SK-N-SH treated with all-trans-retinoic acid at 6 μM for 48 hours (cell line): ENCODE results near the gene KIF7.
A peak's percentile ranks its signal among the peaks of the same experiment; 100 is the strongest.

Source experiments
- ATAC-seq: fragments of 200-7000 bp; cut with Tn5 transposase; 3 replicates; pipeline ENCODE4 v1.9.1; 2020; ENCODE audit warnings: mild to moderate bottlenecking, moderate library complexity
- ARNTL ChIP-seq: fragments of 450-650 bp; formaldehyde crosslinking; IDR thresholded peaks from 2 replicates; pipeline ENCODE4 v1.5.0; 2020; ENCODE audit warnings: low read depth, mild to moderate bottlenecking, moderate library complexity, borderline replicate concordance
- BACH2 ChIP-seq: fragments of 250-450 bp; sonication (Bioruptor Pico); IDR thresholded peaks from 2 replicates; pipeline ENCODE4 v1.9.0; 2021; ENCODE audit warnings: mild to moderate bottlenecking, borderline replicate concordance
- CREB5 ChIP-seq: fragments of 250-450 bp; sonication (Bioruptor Pico); IDR thresholded peaks from 2 replicates; pipeline ENCODE4 v1.5.1; 2020; ENCODE audit warnings: low read depth, mild to moderate bottlenecking, moderate library complexity
- CSDC2 ChIP-seq: fragments of 250-450 bp; sonication (Bioruptor Pico); IDR thresholded peaks from 2 replicates; pipeline ENCODE4 v1.5.0; 2020; ENCODE audit warnings: mild to moderate bottlenecking, moderate library complexity
- CSRNP3 ChIP-seq: fragments of 250-450 bp; sonication (Bioruptor Pico); IDR thresholded peaks from 2 replicates; pipeline ENCODE4 v1.5.1; 2021; ENCODE audit warnings: mild to moderate bottlenecking, moderate library complexity
- ESRRG ChIP-seq: fragments of 250-450 bp; sonication (Bioruptor Pico); IDR thresholded peaks from 2 replicates; pipeline ENCODE4 v1.6.1; 2021; ENCODE audit warnings: mild to moderate bottlenecking
- GLIS3 ChIP-seq: fragments of 250-450 bp; sonication (Bioruptor Pico); IDR thresholded peaks from 2 replicates; pipeline ENCODE4 v1.5.0; 2020; ENCODE audit warnings: mild to moderate bottlenecking, moderate library complexity
- OSR1 ChIP-seq: fragments of 250-450 bp; sonication (Bioruptor Pico); IDR thresholded peaks from 2 replicates; pipeline ENCODE4 v1.8.0; 2022; ENCODE audit warnings: moderate library complexity, mild to moderate bottlenecking, inconsistent platforms
- PATZ1 ChIP-seq: fragments of 250-450 bp; sonication (Bioruptor Pico); IDR thresholded peaks from 2 replicates; pipeline ENCODE4 v1.8.0; 2020; ENCODE audit warnings: mild to moderate bottlenecking, moderate library complexity, borderline replicate concordance
- POU6F1 ChIP-seq: fragments of 250-450 bp; sonication (Bioruptor Pico); IDR thresholded peaks from 2 replicates; pipeline ENCODE4 v1.8.0; 2021; ENCODE audit warnings: low read depth, mild to moderate bottlenecking, moderate library complexity, borderline replicate concordance
- RARB ChIP-seq: fragments of 250-450 bp; sonication (Bioruptor Pico); IDR thresholded peaks from 2 replicates; pipeline ENCODE4 v1.8.0; 2021; ENCODE audit warnings: mild to moderate bottlenecking, moderate library complexity
- SNAI2 ChIP-seq: fragments of 250-450 bp; sonication (Bioruptor Pico); IDR thresholded peaks from 2 replicates; pipeline ENCODE4 v1.5.0; 2020; ENCODE audit warnings: mild to moderate bottlenecking, moderate library complexity
- TCF4 ChIP-seq: fragments of 250-450 bp; sonication (Bioruptor Pico); IDR thresholded peaks from 2 replicates; pipeline ENCODE4 v1.8.0; 2021; ENCODE audit warnings: mild to moderate bottlenecking, moderate library complexity, borderline replicate concordance
- TOX ChIP-seq: fragments of 250-450 bp; sonication (Bioruptor Pico); IDR thresholded peaks from 2 replicates; pipeline ENCODE4 v1.8.0; 2021; ENCODE audit warnings: mild to moderate bottlenecking, moderate library complexity, borderline replicate concordance
- TSHZ2 ChIP-seq: fragments of 250-450 bp; sonication (Bioruptor Pico); IDR thresholded peaks from 2 replicates; pipeline ENCODE4 v1.5.0; 2020; ENCODE audit warnings: mild to moderate bottlenecking, moderate library complexity
- ZC3H10 ChIP-seq: fragments of 250-450 bp; sonication (Bioruptor Pico); IDR thresholded peaks from 2 replicates; pipeline ENCODE4 v1.5.1; 2021; ENCODE audit warnings: mild to moderate bottlenecking, moderate library complexity
- ZFP3 ChIP-seq: fragments of 250-450 bp; sonication (Bioruptor Pico); IDR thresholded peaks from 2 replicates; pipeline ENCODE4 v1.5.0; 2020; ENCODE audit warnings: mild to moderate bottlenecking, moderate library complexity
- ZNF565 ChIP-seq: fragments of 450-650 bp; formaldehyde crosslinking; conservative IDR thresholded peaks from 2 replicates; pipeline ENCODE4 v1.5.0; 2020; ENCODE audit warnings: low read depth, mild to moderate bottlenecking, moderate library complexity
- ZNF70 ChIP-seq: fragments of 450-650 bp; formaldehyde crosslinking; IDR thresholded peaks from 2 replicates; pipeline ENCODE4 v1.5.0; 2020; ENCODE audit warnings: mild to moderate bottlenecking, moderate library complexity
- ZNF8 ChIP-seq: fragments of 450-650 bp; formaldehyde crosslinking; IDR thresholded peaks from 2 replicates; pipeline ENCODE4 v1.5.0; 2020; ENCODE audit warnings: mild to moderate bottlenecking, moderate library complexity

Gene KIF7

GRCh38 chr15:89656116-89656815 lies 999 bp upstream of the KIF7 start:
- ATAC-seq = no peak
- TF ChIP-seq ESRRG (CRISPR knock-in tag) (no peak), POU6F1 (CRISPR knock-in tag) (no peak), ARNTL (CRISPR knock-in tag) (no peak), TOX (CRISPR knock-in tag) (no peak), ZNF8 (CRISPR knock-in tag) (no peak), PATZ1 (CRISPR knock-in tag) (no peak), TCF4 (CRISPR knock-in tag) (no peak), ZNF565 (CRISPR knock-in tag) (no peak), GLIS3 (no peak), CSDC2 (CRISPR knock-in tag) (no peak), OSR1 (CRISPR knock-in tag) (no peak), BACH2 (CRISPR knock-in tag) (no peak), TSHZ2 (CRISPR knock-in tag) (no peak), ZNF70 (CRISPR knock-in tag) (no peak), CREB5 (CRISPR knock-in tag) (no peak)

GRCh38 chr15:89654301-89654761 lies 936 bp downstream of the KIF7 start:
- ATAC-seq = peak; percentile 23
- TF ChIP-seq ESRRG (CRISPR knock-in tag) = no peak
- no peak for TF ChIP-seq TSHZ2 (CRISPR knock-in tag)
- TF ChIP-seq ZNF70 (CRISPR knock-in tag) = no peak
- no peak for TF ChIP-seq PATZ1 (CRISPR knock-in tag)
- TF ChIP-seq RARB (CRISPR knock-in tag) = no peak
- no peak for TF ChIP-seq CREB5 (CRISPR knock-in tag)
- TF ChIP-seq ZFP3 = no peak
- no peak for TF ChIP-seq OSR1 (CRISPR knock-in tag)
- TF ChIP-seq ZNF565 (CRISPR knock-in tag) = no peak
- no peak for TF ChIP-seq SNAI2 (CRISPR knock-in tag)
- TF ChIP-seq POU6F1 (CRISPR knock-in tag) = no peak
- no peak for TF ChIP-seq TOX (CRISPR knock-in tag)
- TF ChIP-seq CSDC2 (CRISPR knock-in tag) = no peak
- no peak for TF ChIP-seq ZC3H10 (CRISPR knock-in tag)
- TF ChIP-seq CSRNP3 (CRISPR knock-in tag) = no peak
